ENCODE measurements around the gene SUMO2.
"Not testable (repeated sequence)": the region's sequence is repeated elsewhere in the genome, so short reads cannot be mapped to it uniquely, and the experiment has no call there.

The SUMO2 gene

GRCh38 chr17:75135452-75135851 is 47.3 kb downstream of the SUMO2 start:
- TF ChIP-seq ZNF8 (CRISPR knock-in tag; IDR thresholded peaks at IDR 0.05) = no peak
- no peak for TF ChIP-seq PPARA (CRISPR knock-in tag; IDR thresholded peaks at IDR 0.05; ENCODE audit: borderline replicate concordance)
- TF ChIP-seq GLIS3 (CRISPR knock-in tag; IDR thresholded peaks at IDR 0.05) = no peak
- TF ChIP-seq POU6F1 (CRISPR knock-in tag; IDR thresholded peaks at IDR 0.05; ENCODE audit: borderline replicate concordance, low read depth) = no peak
- no peak for TF ChIP-seq TOX (CRISPR knock-in tag; IDR thresholded peaks at IDR 0.05; ENCODE audit: borderline replicate concordance)
- no peak for TF ChIP-seq ISL1 (CRISPR knock-in tag; IDR thresholded peaks at IDR 0.05)
- no peak for TF ChIP-seq CSRNP3 (CRISPR knock-in tag; IDR thresholded peaks at IDR 0.05)
- TF ChIP-seq CSDC2 (CRISPR knock-in tag; IDR thresholded peaks at IDR 0.05) = no peak
- TF ChIP-seq TSHZ2 (CRISPR knock-in tag; IDR thresholded peaks at IDR 0.05) = no peak
- no peak for ATAC-seq

- ATAC-seq = not testable (repeated sequence)
Measured at GRCh38 chr17:75133607-75134347, 49.0 kb downstream of the SUMO2 start.

GRCh38 chr17:75133001-75133400 is 49.8 kb downstream of the SUMO2 start:
- no peak for TF ChIP-seq ZFP30 (CRISPR knock-in tag; IDR thresholded peaks at IDR 0.05)
- no peak for TF ChIP-seq TOX (CRISPR knock-in tag; IDR thresholded peaks at IDR 0.05; ENCODE audit: borderline replicate concordance)
- no peak for TF ChIP-seq ISL1 (CRISPR knock-in tag; IDR thresholded peaks at IDR 0.05)
- no peak for TF ChIP-seq CREB5 (CRISPR knock-in tag; IDR thresholded peaks at IDR 0.05; ENCODE audit: low read depth)
- no peak for TF ChIP-seq TSHZ2 (CRISPR knock-in tag; IDR thresholded peaks at IDR 0.05)
- no peak for TF ChIP-seq CSRNP3 (CRISPR knock-in tag; IDR thresholded peaks at IDR 0.05)
- TF ChIP-seq BACH2 (CRISPR knock-in tag; IDR thresholded peaks at IDR 0.05; ENCODE audit: borderline replicate concordance) = no peak
- no peak for TF ChIP-seq ZFP3 (CRISPR knock-in tag; IDR thresholded peaks at IDR 0.05)
- TF ChIP-seq PPARA (CRISPR knock-in tag; IDR thresholded peaks at IDR 0.05; ENCODE audit: borderline replicate concordance) = no peak
- no peak for TF ChIP-seq SNAI2 (CRISPR knock-in tag; IDR thresholded peaks at IDR 0.05)
- TF ChIP-seq OSR1 (CRISPR knock-in tag; IDR thresholded peaks at IDR 0.05) = no peak
- no peak for TF ChIP-seq ESRRG (CRISPR knock-in tag; IDR thresholded peaks at IDR 0.05)
- TF ChIP-seq TCF4 (CRISPR knock-in tag; IDR thresholded peaks at IDR 0.05; ENCODE audit: borderline replicate concordance) = no peak
- TF ChIP-seq ZNF70 (CRISPR knock-in tag; IDR thresholded peaks at IDR 0.05) = no peak
- TF ChIP-seq PATZ1 (CRISPR knock-in tag; IDR thresholded peaks at IDR 0.05; ENCODE audit: borderline replicate concordance) = no peak
- no peak for TF ChIP-seq RARB (CRISPR knock-in tag; IDR thresholded peaks at IDR 0.05)
- ATAC-seq = no peak

- ATAC-seq = not testable (repeated sequence)
Measured at GRCh38 chr17:75132018-75133000, 50.5 kb downstream of the SUMO2 start.

All from SK-N-SH treated with all-trans-retinoic acid at 6 μM for 48 hours (cell line).